Activated naive CD8-positive, alpha-beta T cell treated with anti-CD3 and anti-CD28 coated beads, Interleukin-2, amount 10 ng/mL, durations not matched to agents 7 days and 5 days (primary cell): ENCODE results near the gene GUCY2C. TPM values are rescaled to one million over a fixed set of nuclear protein-coding genes. Genes with fewer than 3 reads are reported as not detected.

Source experiments
- ATAC-seq: fragments of 150-1000 bp; cut with Tn5 transposase; one replicate; pipeline ENCODE4 v1.10.0; 2021; ENCODE audit warnings: low read depth, moderate library complexity
- POLR2A ChIA-PET: fragments of 350-600 bp; sonication (Branson Sonifier 250); formaldehyde crosslinking; loops from one replicate; lab custom pipeline; 2021; ENCODE audit warnings: antibody characterized with exemption; lab: Charles Lee
- DNase-seq: peaks from one replicate; pipeline ENCODE4 v3.0.0; 2021
- H3K27ac Mint-ChIP-seq: one replicate; pipeline ENCODE4 v1.8.0; 2022; ENCODE audit warnings: mild to moderate bottlenecking, mixed read lengths
- H3K27me3 Mint-ChIP-seq: one replicate; pipeline ENCODE4 v1.8.0; 2022; ENCODE audit warnings: mild to moderate bottlenecking, moderate library complexity, mixed read lengths
- H3K36me3 Mint-ChIP-seq: one replicate; pipeline ENCODE4 v1.8.0; 2021; ENCODE audit warnings: mild to moderate bottlenecking, mixed read lengths
- H3K4me1 Mint-ChIP-seq: one replicate; pipeline ENCODE4 v1.8.0; 2021; ENCODE audit warnings: mixed read lengths
- H3K4me3 Mint-ChIP-seq: one replicate; pipeline ENCODE4 v1.8.0; 2022; ENCODE audit warnings: mild to moderate bottlenecking, moderate library complexity, mixed read lengths
- H3K9me3 Mint-ChIP-seq: one replicate; pipeline ENCODE4 v1.8.0; 2021; ENCODE audit warnings: mixed read lengths
- total RNA-seq, 2 experiments: library from RNA; stranded (reverse); gene quantifications; one replicate each; pipeline ENCODE4 v1.2.3, GENCODE V29; 2021

Gene GUCY2C
- total RNA-seq, 2 experiments from 2014 or later = not detected

GRCh38 chr12:14635776-14636175, 60.6 kb downstream of the GUCY2C start:
- Mint-ChIP-seq H3K27ac (no peak overlapping the region), H3K27me3 (peaks cover 13% of the 10 kb centered on the region), H3K9me3 (peaks cover 8% of the 10 kb centered on the region), H3K4me3 (no peak overlapping the region), H3K36me3 (peaks cover 1% of the 10 kb centered on the region), H3K4me1 (peaks cover 2% of the 10 kb centered on the region)
- ATAC-seq (no peak), DNase-seq (no peak)
- POLR2A ChIA-PET = no interaction called here

GRCh38 chr12:14630793-14631192, 65.6 kb downstream of the GUCY2C start:
- Mint-ChIP-seq H3K4me1 (peaks cover 2% of the 10 kb centered on the region), H3K4me3 (no peak overlapping the region), H3K9me3 (no peaks in the 10 kb centered on the region), H3K36me3 (peaks cover 1% of the 10 kb centered on the region), H3K27ac (no peak overlapping the region), H3K27me3 (peaks cover 14% of the 10 kb centered on the region)
- no peak for DNase-seq
- POLR2A ChIA-PET = no interaction called here
- ATAC-seq = no peak

- Mint-ChIP-seq H3K9me3 (no peaks in the 10 kb centered on the region), H3K36me3 (no peaks in the 10 kb centered on the region), H3K4me3 (no peak overlapping the region), H3K4me1 (peaks cover 2% of the 10 kb centered on the region), H3K27me3 (peaks cover 17% of the 10 kb centered on the region), H3K27ac (no peak overlapping the region)
- peak; percentile 51 for DNase-seq
- POLR2A ChIA-PET = no interaction called here
- ATAC-seq = peak; percentile 95
Measured at GRCh38 chr12:14629832-14630710, 66.3 kb downstream of the GUCY2C start.

GRCh38 chr12:14628771-14629170, 67.6 kb downstream of the GUCY2C start:
- Mint-ChIP-seq H3K27ac (no peak overlapping the region), H3K36me3 (no peaks in the 10 kb centered on the region), H3K4me3 (no peak overlapping the region), H3K9me3 (no peaks in the 10 kb centered on the region), H3K27me3 (peaks cover 14% of the 10 kb centered on the region), H3K4me1 (no peaks in the 10 kb centered on the region)
- ATAC-seq (no peak), DNase-seq (no peak)
- POLR2A ChIA-PET = interaction anchor here (0.5 kb wide), 1 partner anchor 39 kb away, joined by 5 read pairs; no protein-coding TSS in a partner anchor

- DNase-seq (no peak), ATAC-seq (no peak)
- POLR2A ChIA-PET = no interaction called here
- Mint-ChIP-seq H3K36me3 (no peaks in the 10 kb centered on the region), H3K27ac (no peak overlapping the region), H3K4me3 (no peak overlapping the region), H3K4me1 (no peaks in the 10 kb centered on the region), H3K27me3 (peaks cover 8% of the 10 kb centered on the region), H3K9me3 (no peaks in the 10 kb centered on the region)
Measured at GRCh38 chr12:14621826-14622225, 74.6 kb downstream of the GUCY2C start.

GRCh38 chr12:14619741-14620501, 76.5 kb downstream of the GUCY2C start:
- Mint-ChIP-seq H3K9me3 (no peaks in the 10 kb centered on the region), H3K36me3 (no peaks in the 10 kb centered on the region), H3K4me1 (no peaks in the 10 kb centered on the region), H3K27ac (no peak overlapping the region), H3K4me3 (no peak overlapping the region), H3K27me3 (no peaks in the 10 kb centered on the region)
- no peak for DNase-seq
- POLR2A ChIA-PET = no interaction called here
- no peak for ATAC-seq

GRCh38 chr12:14618983-14619382, 77.4 kb downstream of the GUCY2C start:
- DNase-seq (no peak), ATAC-seq (no peak)
- POLR2A ChIA-PET = no interaction called here
- H3K27ac Mint-ChIP-seq = no peak overlapping the region
- H3K9me3 Mint-ChIP-seq = no peaks in the 10 kb centered on the region
- H3K27me3 Mint-ChIP-seq = no peaks in the 10 kb centered on the region
- H3K36me3 Mint-ChIP-seq = no peaks in the 10 kb centered on the region
- no peaks in the 10 kb centered on the region for H3K4me1 Mint-ChIP-seq
- H3K4me3 Mint-ChIP-seq = no peak overlapping the region

GRCh38 chr12:14614704-14615121, 81.7 kb downstream of the GUCY2C start:
- Mint-ChIP-seq H3K36me3 (no peaks in the 10 kb centered on the region), H3K4me3 (no peak overlapping the region), H3K4me1 (no peaks in the 10 kb centered on the region), H3K9me3 (peaks cover 5% of the 10 kb centered on the region), H3K27ac (no peak overlapping the region), H3K27me3 (no peaks in the 10 kb centered on the region)
- DNase-seq (no peak), ATAC-seq (no peak)
- POLR2A ChIA-PET = no interaction called here

GRCh38 chr12:14613718-14614117, 82.7 kb downstream of the GUCY2C start:
- H3K4me3 Mint-ChIP-seq = no peak overlapping the region
- H3K9me3 Mint-ChIP-seq = peaks cover 7% of the 10 kb centered on the region
- no peaks in the 10 kb centered on the region for H3K4me1 Mint-ChIP-seq
- H3K27me3 Mint-ChIP-seq = peaks cover 3% of the 10 kb centered on the region
- no peak for DNase-seq
- POLR2A ChIA-PET = no interaction called here
- H3K27ac Mint-ChIP-seq = no peak overlapping the region
- no peak for ATAC-seq
- no peaks in the 10 kb centered on the region for H3K36me3 Mint-ChIP-seq

- POLR2A ChIA-PET = no interaction called here
- H3K4me1 Mint-ChIP-seq = no peaks in the 10 kb centered on the region
- peaks cover 8% of the 10 kb centered on the region for H3K27me3 Mint-ChIP-seq
- DNase-seq (no peak), ATAC-seq (no peak)
- peaks cover 12% of the 10 kb centered on the region for H3K9me3 Mint-ChIP-seq
- peaks cover 1% of the 10 kb centered on the region for H3K36me3 Mint-ChIP-seq
- no peak overlapping the region for H3K4me3 Mint-ChIP-seq
- no peak overlapping the region for H3K27ac Mint-ChIP-seq
Measured at GRCh38 chr12:14612898-14613445, 83.4 kb downstream of the GUCY2C start.

- H3K27ac Mint-ChIP-seq = no peak overlapping the region
- POLR2A ChIA-PET = no interaction called here
- peaks cover 13% of the 10 kb centered on the region for H3K9me3 Mint-ChIP-seq
- H3K4me3 Mint-ChIP-seq = no peak overlapping the region
- no peak for ATAC-seq
- H3K27me3 Mint-ChIP-seq = peaks cover 8% of the 10 kb centered on the region
- H3K36me3 Mint-ChIP-seq = peaks cover 1% of the 10 kb centered on the region
- H3K4me1 Mint-ChIP-seq = no peaks in the 10 kb centered on the region
- DNase-seq = no peak
Measured at GRCh38 chr12:14612250-14612649, 84.1 kb downstream of the GUCY2C start.

GRCh38 chr12:14611640-14612203, 84.7 kb downstream of the GUCY2C start:
- Mint-ChIP-seq H3K27me3 (peaks cover 8% of the 10 kb centered on the region), H3K36me3 (peaks cover 1% of the 10 kb centered on the region), H3K4me3 (no peak overlapping the region), H3K4me1 (no peaks in the 10 kb centered on the region), H3K9me3 (peaks cover 16% of the 10 kb centered on the region), H3K27ac (no peak overlapping the region)
- no peak for ATAC-seq
- no peak for DNase-seq
- POLR2A ChIA-PET = no interaction called here

- H3K4me3 Mint-ChIP-seq = no peak overlapping the region
- H3K9me3 Mint-ChIP-seq = peaks cover 34% of the 10 kb centered on the region
- ATAC-seq (no peak), DNase-seq (no peak)
- peaks cover 6% of the 10 kb centered on the region for H3K36me3 Mint-ChIP-seq
- POLR2A ChIA-PET = no interaction called here
- H3K27me3 Mint-ChIP-seq = peaks cover 20% of the 10 kb centered on the region
- H3K4me1 Mint-ChIP-seq = no peaks in the 10 kb centered on the region
- no peak overlapping the region for H3K27ac Mint-ChIP-seq
Measured at GRCh38 chr12:14607568-14607967, 88.8 kb downstream of the GUCY2C start.
